PC-3 (cell line): Measurements from ENCODE around the gene AGBL5. TPM values are rescaled to one million over a fixed set of nuclear protein-coding genes. Genes with fewer than 3 reads are reported as not detected.

Source experiments
- ATAC-seq: fragments of 200-7000 bp; cut with Tn5 transposase; 2 replicates; pipeline ENCODE4 v1.9.1; 2020; ENCODE audit warnings: mild to moderate bottlenecking, moderate library complexity
- BruUV-seq: library from RNA; stranded (reverse); fragments of 400-500 nt; replicated peaks from 2 replicates; lab custom pipeline; 2021; lab: Mats Ljungman, UMichigan
- CTCF ChIA-PET: fragments of 300-600 bp; sonication (Branson Sonifier 250); formaldehyde crosslinking; loops from one replicate; lab custom pipeline; 2022; ENCODE audit warnings: antibody characterized with exemption; lab: Charles Lee
- POLR2A ChIA-PET: fragments of 300-600 bp; sonication (Branson Sonifier 250); formaldehyde crosslinking; loops from one replicate; lab custom pipeline; 2022; ENCODE audit warnings: antibody characterized with exemption; ENCODE audit not compliant: unreplicated experiment; lab: Charles Lee
- DNase-seq: peaks from one replicate; pipeline ENCODE4 v3.0.0-alpha.2; 2015
- H2AFZ ChIP-seq: fragments of 300-600 bp; sonication (generic); 2 replicates; pipeline ENCODE4 v1.6.0; 2016; ENCODE audit warnings: antibody characterized with exemption, low read length
- H3F3A ChIP-seq: fragments of 300-600 bp; sonication (generic); one replicate; pipeline ENCODE4 v1.6.0; 2017; ENCODE audit warnings: antibody characterized with exemption, low read length, control low read depth, mild to moderate bottlenecking; ENCODE audit not compliant: unreplicated experiment
- H3K27ac ChIP-seq: fragments of 300-600 bp; sonication (generic); 2 replicates; pipeline ENCODE4 v1.5.1; 2016; ENCODE audit warnings: mild to moderate bottlenecking, low read length
- H3K27me3 ChIP-seq: fragments of 300-600 bp; sonication (generic); 2 replicates; pipeline ENCODE4 v1.6.1; 2016; ENCODE audit warnings: low read length, mixed read lengths
- H3K36me3 ChIP-seq: fragments of 300-600 bp; sonication (generic); 2 replicates; pipeline ENCODE4 v1.6.1; 2016; ENCODE audit warnings: low read depth, mixed run types, low read length, mixed read lengths
- H3K4me1 ChIP-seq: fragments of 300-600 bp; sonication (generic); 2 replicates; pipeline ENCODE4 v1.5.1; 2016; ENCODE audit warnings: low read length; ENCODE audit not compliant: insufficient read depth
- H3K4me2 ChIP-seq: fragments of 300-600 bp; sonication (generic); 2 replicates; pipeline ENCODE4 v1.6.0; 2016; ENCODE audit warnings: low read length
- H3K4me3 ChIP-seq: fragments of 300-600 bp; sonication (generic); 2 replicates; pipeline ENCODE4 v1.5.1; 2016; ENCODE audit warnings: mild to moderate bottlenecking, low read length, mixed read lengths
- H3K79me2 ChIP-seq: fragments of 300-600 bp; sonication (generic); 2 replicates; pipeline ENCODE4 v1.6.1; 2017; ENCODE audit warnings: low read length, mixed read lengths
- H3K9ac ChIP-seq: fragments of 300-600 bp; sonication (generic); 2 replicates; pipeline ENCODE4 v1.6.0; 2016; ENCODE audit warnings: mild to moderate bottlenecking, low read length
- H3K9me2 ChIP-seq: fragments of 300-600 bp; sonication (generic); replicated peaks from 2 replicates; pipeline ENCODE4 v1.6.1; 2016; ENCODE audit warnings: mixed run types, low read length, mixed read lengths
- H3K9me3 ChIP-seq: fragments of 300-600 bp; sonication (generic); 2 replicates; pipeline ENCODE4 v1.6.1; 2016; ENCODE audit warnings: low read length, mixed read lengths
- H4K20me1 ChIP-seq: fragments of 300-600 bp; sonication (generic); 2 replicates; pipeline ENCODE4 v1.6.1; 2016; ENCODE audit warnings: low read length, mixed read lengths
- EZH2 ChIP-seq: fragments of 300-600 bp; sonication (generic); IDR thresholded peaks from one replicate; pipeline ENCODE4 v1.6.1; 2017; ENCODE audit warnings: antibody characterized with exemption, mild to moderate bottlenecking, low read length; ENCODE audit not compliant: unreplicated experiment
- EZH2phosphoT487 ChIP-seq: fragments of 300-600 bp; sonication (generic); IDR thresholded peaks from 2 replicates; pipeline ENCODE4 v1.6.1; 2018; ENCODE audit warnings: mild to moderate bottlenecking, antibody characterized with exemption, low read length, borderline replicate concordance
- intact Hi-C: fragments of 100-400 bp; cut with micrococcal nuclease; formaldehyde crosslinking; loops from 2 replicates; pipeline ENCODE4 v1.9.0; 2023
- total RNA-seq: library from RNA; depleted of rRNA; stranded (reverse); fragments of >200 nt; gene quantifications from 2 replicates; pipeline ENCODE4 v1.2.3, GENCODE V29; 2014
- TF ChIP-seq, protein P1 (sequence below): fragments of 300-600 bp; sonication (generic); conservative IDR thresholded peaks from 2 replicates; pipeline ENCODE4 v1.5.1; 2017; ENCODE audit warnings: antibody characterized with exemption, low read depth, mild to moderate bottlenecking, low read length

Gene AGBL5
- total RNA-seq, 1 experiment from 2014 or later = 14.1 TPM

DNA sequence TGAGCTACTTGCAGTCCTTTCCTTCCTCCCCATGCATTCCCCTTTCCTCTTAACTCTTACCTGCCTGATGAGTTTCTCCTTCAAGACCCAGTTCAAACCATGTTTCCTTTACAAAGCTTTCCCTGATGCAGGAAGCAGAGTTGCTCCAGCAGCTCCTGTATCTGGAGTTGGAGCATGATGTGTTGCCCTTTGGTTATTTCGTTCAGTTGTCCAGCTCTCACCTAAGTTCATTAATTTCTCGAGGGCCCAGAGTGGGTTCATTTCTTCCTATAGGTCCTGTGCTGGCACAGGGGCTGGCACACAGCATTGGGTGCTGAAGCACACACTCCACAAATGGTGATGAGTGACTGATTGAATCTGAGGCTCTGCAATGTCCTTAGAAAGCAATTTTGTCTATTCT, 41.8 kb upstream of the AGBL5 start:
- H3K9me3 ChIP-seq = no peaks in the 10 kb centered on the region
- H2AFZ ChIP-seq = no peak overlapping the region
- H3K9ac ChIP-seq = no peak overlapping the region
- H3K4me3 ChIP-seq = no peak overlapping the region
- ATAC-seq = no peak
- H3K27me3 ChIP-seq = no peaks in the 10 kb centered on the region
- H3K27ac ChIP-seq = no peak overlapping the region
- no peaks in the 10 kb centered on the region for H3K36me3 ChIP-seq
- POLR2A ChIA-PET = no interaction called here
- CTCF ChIA-PET = no interaction called here
- no peaks in the 10 kb centered on the region for H3K79me2 ChIP-seq
- no peak for DNase-seq
- peaks cover 20% of the 10 kb centered on the region for H3K4me1 ChIP-seq
- H3F3A ChIP-seq = no peaks in the 10 kb centered on the region
- intact Hi-C loops = loop anchor here (2.0 kb wide), 1 partner anchor 41 kb away; no protein-coding TSS in a partner anchor
- BruUV-seq = no TSS peak
- no peaks in the 10 kb centered on the region for H3K9me2 ChIP-seq
- H3K4me2 ChIP-seq = peak overlapping the region; percentile 10; the same call in 1 of the 2 replicates
- TF ChIP-seq EZH2 = no peak
- TF ChIP-seq EZH2phosphoT487 = no peak
- TF ChIP-seq, protein P1, sequence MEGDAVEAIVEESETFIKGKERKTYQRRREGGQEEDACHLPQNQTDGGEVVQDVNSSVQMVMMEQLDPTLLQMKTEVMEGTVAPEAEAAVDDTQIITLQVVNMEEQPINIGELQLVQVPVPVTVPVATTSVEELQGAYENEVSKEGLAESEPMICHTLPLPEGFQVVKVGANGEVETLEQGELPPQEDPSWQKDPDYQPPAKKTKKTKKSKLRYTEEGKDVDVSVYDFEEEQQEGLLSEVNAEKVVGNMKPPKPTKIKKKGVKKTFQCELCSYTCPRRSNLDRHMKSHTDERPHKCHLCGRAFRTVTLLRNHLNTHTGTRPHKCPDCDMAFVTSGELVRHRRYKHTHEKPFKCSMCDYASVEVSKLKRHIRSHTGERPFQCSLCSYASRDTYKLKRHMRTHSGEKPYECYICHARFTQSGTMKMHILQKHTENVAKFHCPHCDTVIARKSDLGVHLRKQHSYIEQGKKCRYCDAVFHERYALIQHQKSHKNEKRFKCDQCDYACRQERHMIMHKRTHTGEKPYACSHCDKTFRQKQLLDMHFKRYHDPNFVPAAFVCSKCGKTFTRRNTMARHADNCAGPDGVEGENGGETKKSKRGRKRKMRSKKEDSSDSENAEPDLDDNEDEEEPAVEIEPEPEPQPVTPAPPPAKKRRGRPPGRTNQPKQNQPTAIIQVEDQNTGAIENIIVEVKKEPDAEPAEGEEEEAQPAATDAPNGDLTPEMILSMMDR = no peak
- no peaks in the 10 kb centered on the region for H4K20me1 ChIP-seq

DNA sequence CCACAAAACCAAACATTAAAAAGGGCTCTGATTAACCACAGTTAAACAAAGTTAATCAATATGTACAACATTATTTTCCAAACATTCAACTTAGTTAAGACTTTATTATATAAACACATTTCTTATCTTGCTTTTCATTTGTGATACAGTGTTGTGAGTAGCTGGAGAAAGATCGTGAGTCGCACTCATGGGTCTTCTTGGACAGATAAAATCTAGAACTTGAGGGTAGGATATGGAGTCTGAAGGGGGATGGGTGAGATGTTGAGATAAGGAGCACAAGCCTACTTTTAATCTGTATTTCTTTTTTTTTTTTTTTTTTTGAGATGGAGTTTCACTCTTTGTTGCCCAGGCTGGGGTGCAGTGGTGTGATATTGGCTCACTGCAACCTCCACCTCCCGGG, 41.3 kb upstream of the AGBL5 start:
- POLR2A ChIA-PET = no interaction called here
- Histone ChIP-seq H3F3A (no peaks in the 10 kb centered on the region), H3K9ac (no peak overlapping the region), H3K4me3 (no peak overlapping the region), H3K9me2 (no peaks in the 10 kb centered on the region), H4K20me1 (no peaks in the 10 kb centered on the region), H2AFZ (no peak overlapping the region), H3K4me2 (peak overlapping the region; percentile 10; the same call in 1 of the 2 replicates), H3K27ac (peak overlapping the region; percentile 43), H3K9me3 (no peaks in the 10 kb centered on the region), H3K79me2 (no peaks in the 10 kb centered on the region), H3K27me3 (no peaks in the 10 kb centered on the region), H3K36me3 (no peaks in the 10 kb centered on the region), H3K4me1 (peaks cover 23% of the 10 kb centered on the region)
- no TSS peak for BruUV-seq
- CTCF ChIA-PET = interaction anchor here (0.7 to 1.1 kb wide), 2 partner anchors 28 to 48 kb away, joined by 3 read pairs; no protein-coding TSS in a partner anchor
- intact Hi-C loops = loop anchor here (2.0 kb wide), 1 partner anchor 41 kb away; no protein-coding TSS in a partner anchor
- TF ChIP-seq, protein P1 = no peak
- no peak for TF ChIP-seq EZH2phosphoT487
- no peak for TF ChIP-seq EZH2
- ATAC-seq (no peak), DNase-seq (no peak)

DNA sequence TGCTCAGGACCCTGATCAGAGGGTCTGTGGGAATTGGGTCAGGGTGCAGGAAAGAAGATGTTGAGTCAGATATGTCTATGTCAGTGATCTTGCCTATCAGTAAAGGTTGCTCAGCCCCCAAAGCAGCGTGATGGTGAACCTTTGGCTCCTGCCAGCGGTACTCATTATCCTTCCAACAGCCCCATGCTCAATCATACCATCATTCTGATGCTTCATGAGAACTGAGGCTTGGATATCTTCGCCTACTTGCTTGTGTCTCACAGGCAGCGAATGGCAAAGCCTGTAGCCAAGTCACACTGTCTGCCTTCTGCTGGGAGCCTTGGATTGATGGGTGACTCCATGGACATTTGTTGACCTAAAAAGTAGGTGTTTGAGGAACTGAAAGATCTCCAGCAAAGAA, 37.7 kb upstream of the AGBL5 start:
- Histone ChIP-seq H3F3A (no peaks in the 10 kb centered on the region), H3K9me3 (no peaks in the 10 kb centered on the region), H3K4me3 (no peak overlapping the region), H3K4me1 (peaks cover 40% of the 10 kb centered on the region), H2AFZ (no peak overlapping the region), H4K20me1 (no peaks in the 10 kb centered on the region), H3K4me2 (no peak overlapping the region), H3K27ac (no peak overlapping the region), H3K9me2 (no peaks in the 10 kb centered on the region), H3K27me3 (no peaks in the 10 kb centered on the region), H3K9ac (no peak overlapping the region), H3K36me3 (no peaks in the 10 kb centered on the region), H3K79me2 (no peaks in the 10 kb centered on the region)
- BruUV-seq = no TSS peak
- DNase-seq = no peak
- no peak for TF ChIP-seq EZH2
- TF ChIP-seq, protein P1 = no peak
- no peak for TF ChIP-seq EZH2phosphoT487
- POLR2A ChIA-PET = no interaction called here
- CTCF ChIA-PET = no interaction called here
- intact Hi-C loops = no loop called here
- no peak for ATAC-seq
